ENCODE results near the gene TMEM86B. TPM values are rescaled to one million over a fixed set of nuclear protein-coding genes. Genes with fewer than 3 reads are reported as not detected.

Gene TMEM86B
- total RNA-seq, 1 donor from 2014 or later = 7.7 TPM

GRCh38 chr19:55241935-55242464 lies 13.4 kb upstream of the TMEM86B start:
- H3K27ac Mint-ChIP-seq = no peak overlapping the region
- no peaks in the 10 kb centered on the region for H3K27me3 Mint-ChIP-seq
- no peaks in the 10 kb centered on the region for H3K9me3 Mint-ChIP-seq
- H3K4me3 Mint-ChIP-seq = no peak overlapping the region
- intact Hi-C loops (cut with micrococcal nuclease) = no loop called here
- no peaks in the 10 kb centered on the region for H3K4me1 Mint-ChIP-seq
- peaks cover 50% of the 10 kb centered on the region for H3K36me3 Mint-ChIP-seq (ENCODE audit: low read depth)
- no peak for DNase-seq

GRCh38 chr19:55241143-55241934 lies 12.8 kb upstream of the TMEM86B start:
- peaks cover 2% of the 10 kb centered on the region for H3K4me1 Mint-ChIP-seq
- no peak overlapping the region for H3K4me3 Mint-ChIP-seq
- H3K36me3 Mint-ChIP-seq (ENCODE audit: low read depth) = peaks cover 56% of the 10 kb centered on the region
- H3K27me3 Mint-ChIP-seq = no peaks in the 10 kb centered on the region
- no peaks in the 10 kb centered on the region for H3K9me3 Mint-ChIP-seq
- no peak overlapping the region for H3K27ac Mint-ChIP-seq
- intact Hi-C loops (cut with micrococcal nuclease) = no loop called here
- DNase-seq = no peak

GRCh38 chr19:55240713-55241020 lies 12.1 kb upstream of the TMEM86B start:
- Mint-ChIP-seq H3K36me3 (ENCODE audit: low read depth) (peaks cover 60% of the 10 kb centered on the region), H3K27ac (no peak overlapping the region), H3K27me3 (no peaks in the 10 kb centered on the region), H3K4me3 (no peak overlapping the region), H3K4me1 (peaks cover 2% of the 10 kb centered on the region), H3K9me3 (no peaks in the 10 kb centered on the region)
- intact Hi-C loops (cut with micrococcal nuclease) = no loop called here
- no peak for DNase-seq

- peaks cover 2% of the 10 kb centered on the region for H3K4me1 Mint-ChIP-seq
These were observed 10.4 kb upstream of the TMEM86B start for GRCh38 chr19:55239004-55239403.

GRCh38 chr19:55238030-55238429 lies 9.5 kb upstream of the TMEM86B start:
- intact Hi-C loops (cut with micrococcal nuclease) = no loop called here
- DNase-seq = no peak
- H3K36me3 Mint-ChIP-seq (ENCODE audit: low read depth) = peaks cover 67% of the 10 kb centered on the region
- peaks cover 2% of the 10 kb centered on the region for H3K4me1 Mint-ChIP-seq
- no peak overlapping the region for H3K4me3 Mint-ChIP-seq
- H3K27me3 Mint-ChIP-seq = no peaks in the 10 kb centered on the region
- H3K27ac Mint-ChIP-seq = no peak overlapping the region
- H3K9me3 Mint-ChIP-seq = no peaks in the 10 kb centered on the region

More at GRCh38 chr19:55239004-55239403, 10.4 kb upstream of the TMEM86B start:
- intact Hi-C loops (cut with micrococcal nuclease) = no loop called here
- H3K27me3 Mint-ChIP-seq = no peaks in the 10 kb centered on the region
- peaks cover 67% of the 10 kb centered on the region for H3K36me3 Mint-ChIP-seq (ENCODE audit: low read depth)
- DNase-seq = no peak
- no peak overlapping the region for H3K4me3 Mint-ChIP-seq
- H3K27ac Mint-ChIP-seq = no peak overlapping the region
- no peaks in the 10 kb centered on the region for H3K9me3 Mint-ChIP-seq

- DNase-seq = no peak
- Mint-ChIP-seq H3K9me3 (no peaks in the 10 kb centered on the region), H3K4me1 (peaks cover 2% of the 10 kb centered on the region), H3K36me3 (ENCODE audit: low read depth) (peaks cover 63% of the 10 kb centered on the region), H3K4me3 (no peak overlapping the region), H3K27me3 (no peaks in the 10 kb centered on the region), H3K27ac (no peak overlapping the region)
- intact Hi-C loops (cut with micrococcal nuclease) = no loop called here
These were observed 4.4 kb upstream of the TMEM86B start for GRCh38 chr19:55232986-55233385.

GRCh38 chr19:55232286-55232602 lies 3.7 kb upstream of the TMEM86B start:
- DNase-seq = no peak
- Mint-ChIP-seq H3K4me1 (peaks cover 2% of the 10 kb centered on the region), H3K27ac (no peak overlapping the region), H3K4me3 (no peak overlapping the region), H3K27me3 (no peaks in the 10 kb centered on the region), H3K9me3 (no peaks in the 10 kb centered on the region), H3K36me3 (ENCODE audit: low read depth) (peaks cover 61% of the 10 kb centered on the region)
- intact Hi-C loops (cut with micrococcal nuclease) = no loop called here

- Mint-ChIP-seq H3K27ac (no peak overlapping the region), H3K4me1 (peaks cover under 1% of the 10 kb centered on the region), H3K27me3 (no peaks in the 10 kb centered on the region), H3K9me3 (no peaks in the 10 kb centered on the region), H3K36me3 (ENCODE audit: low read depth) (peaks cover 57% of the 10 kb centered on the region), H3K4me3 (no peak overlapping the region)
- DNase-seq = no peak
- intact Hi-C loops (cut with micrococcal nuclease) = no loop called here
These were observed 3.1 kb upstream of the TMEM86B start for GRCh38 chr19:55231391-55232285.

- peaks cover 54% of the 10 kb centered on the region for H3K36me3 Mint-ChIP-seq (ENCODE audit: low read depth)
- no peaks in the 10 kb centered on the region for H3K4me1 Mint-ChIP-seq
- intact Hi-C loops (cut with micrococcal nuclease) = no loop called here
- no peaks in the 10 kb centered on the region for H3K27me3 Mint-ChIP-seq
- no peak overlapping the region for H3K4me3 Mint-ChIP-seq
- H3K27ac Mint-ChIP-seq = no peak overlapping the region
- H3K9me3 Mint-ChIP-seq = no peaks in the 10 kb centered on the region
- no peak for DNase-seq
These were observed 2.2 kb upstream of the TMEM86B start for GRCh38 chr19:55230780-55231179.

GRCh38 chr19:55230329-55230728 lies 1.8 kb upstream of the TMEM86B start:
- no peaks in the 10 kb centered on the region for H3K9me3 Mint-ChIP-seq
- no peak overlapping the region for H3K4me3 Mint-ChIP-seq
- H3K36me3 Mint-ChIP-seq (ENCODE audit: low read depth) = peaks cover 58% of the 10 kb centered on the region
- H3K27me3 Mint-ChIP-seq = no peaks in the 10 kb centered on the region
- intact Hi-C loops (cut with micrococcal nuclease) = no loop called here
- no peaks in the 10 kb centered on the region for H3K4me1 Mint-ChIP-seq
- no peak for DNase-seq
- no peak overlapping the region for H3K27ac Mint-ChIP-seq

GRCh38 chr19:55229789-55230182 lies 1.2 kb upstream of the TMEM86B start:
- Mint-ChIP-seq H3K27ac (no peak overlapping the region), H3K27me3 (no peaks in the 10 kb centered on the region), H3K36me3 (ENCODE audit: low read depth) (peaks cover 55% of the 10 kb centered on the region), H3K9me3 (no peaks in the 10 kb centered on the region), H3K4me1 (no peaks in the 10 kb centered on the region), H3K4me3 (no peak overlapping the region)
- no peak for DNase-seq
- intact Hi-C loops (cut with micrococcal nuclease) = no loop called here

- peaks cover 50% of the 10 kb centered on the region for H3K36me3 Mint-ChIP-seq (ENCODE audit: low read depth)
- no peak overlapping the region for H3K27ac Mint-ChIP-seq
- no peaks in the 10 kb centered on the region for H3K4me1 Mint-ChIP-seq
- no peaks in the 10 kb centered on the region for H3K27me3 Mint-ChIP-seq
- no peak for DNase-seq
- no peaks in the 10 kb centered on the region for H3K9me3 Mint-ChIP-seq
- intact Hi-C loops (cut with micrococcal nuclease) = no loop called here
- H3K4me3 Mint-ChIP-seq = no peak overlapping the region
These were observed 704 bp upstream of the TMEM86B start for GRCh38 chr19:55229145-55229788.

- Mint-ChIP-seq H3K27ac (no peak overlapping the region), H3K4me1 (no peaks in the 10 kb centered on the region), H3K36me3 (ENCODE audit: low read depth) (peaks cover 47% of the 10 kb centered on the region), H3K27me3 (no peaks in the 10 kb centered on the region), H3K9me3 (no peaks in the 10 kb centered on the region), H3K4me3 (no peak overlapping the region)
- intact Hi-C loops (cut with micrococcal nuclease) = no loop called here
- no peak for DNase-seq
These were observed 560 bp downstream of the TMEM86B start for GRCh38 chr19:55228015-55228391.

Measured in activated CD4-positive, alpha-beta T cell treated with anti-CD3 and anti-CD28 coated beads, Interleukin-2, amount 10 ng/mL, durations not matched to agents 24 days and 14 days (primary cell).